ENCODE measurements around the gene GDI2. TPM values are rescaled to one million over a fixed set of nuclear protein-coding genes. Genes with fewer than 3 reads are reported as not detected.

The GDI2 gene
- total and polyA plus RNA-seq, 9 of the 15 experiments (the other 6 are each of a cell fraction or from before 2014, with no cell fraction given) = 262 to 424 (median 287) TPM

DNA sequence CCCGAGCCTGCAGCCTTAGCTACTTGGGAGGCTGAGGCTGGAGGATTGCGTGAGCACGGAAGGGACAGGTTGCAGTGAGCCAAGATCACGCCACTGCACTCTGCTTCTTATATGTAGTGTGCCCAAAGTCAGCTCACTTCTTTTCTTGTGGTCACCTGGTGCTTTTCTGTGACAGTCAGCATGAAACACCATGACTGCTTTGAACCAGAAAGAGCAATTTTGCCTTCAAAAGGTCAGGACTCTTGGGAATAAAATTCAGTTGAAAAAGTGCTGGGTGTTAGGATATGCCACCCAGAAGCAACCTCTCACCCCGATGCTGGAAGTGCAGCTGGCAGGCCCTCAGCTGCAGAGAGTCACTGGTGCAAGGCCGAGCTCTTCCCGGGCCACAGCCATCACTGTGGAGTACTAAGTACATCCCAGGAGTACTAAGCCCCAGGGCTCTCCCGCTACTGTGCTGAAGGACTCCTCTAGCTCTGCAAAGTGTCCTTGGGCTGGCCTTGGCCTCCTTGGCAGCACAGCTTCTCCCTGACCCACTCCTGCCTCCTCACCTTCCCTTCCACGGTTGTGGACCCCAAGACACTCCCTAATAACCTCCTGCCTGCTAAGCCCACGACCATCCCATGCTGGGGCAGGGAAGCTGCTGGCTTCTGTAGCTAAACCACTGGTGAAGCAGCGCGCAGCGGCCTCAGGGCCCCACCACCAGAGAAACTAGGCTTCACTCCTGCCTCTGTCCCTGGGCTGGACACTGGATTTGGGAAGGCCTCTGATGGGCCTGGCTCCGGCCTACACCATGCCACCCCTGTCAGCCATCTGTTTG, 17.6 kb upstream of the GDI2 start:
- Histone ChIP-seq H3K4me1 (replicated peaks in 1 of 2; ENCODE audit: control insufficient read depth in 2 of 2, insufficient read depth in 2 of 2, low read length in 2 of 2) (peaks cover 26 to 32% of the 10 kb centered on the region in 2 experiments), H3K36me3 (ENCODE audit: control insufficient read depth, insufficient read depth, low read length) (no peaks in the 10 kb centered on the region), H3K79me2 (ENCODE audit: control insufficient read depth, insufficient read depth, low read length) (no peaks in the 10 kb centered on the region), H2AFZ (ENCODE audit: low read depth, low read length) (no peak overlapping the region; the same call in 1 of the 2 replicates), H3K4me3 (no peak overlapping the region), H4K20me1 (replicated peaks; ENCODE audit: control insufficient read depth, insufficient read depth, low read length) (no peaks in the 10 kb centered on the region), H3K27ac (ENCODE audit: extremely low read depth, low read depth, low read length) (no peak overlapping the region), H3K9me3 (replicated peaks; ENCODE audit: control insufficient read depth, insufficient read depth, low read depth, low read length) (no peaks in the 10 kb centered on the region), H3K9me1 (ENCODE audit: control insufficient read depth, insufficient read depth, low read length) (no peaks in the 10 kb centered on the region), H3K27me3 (ENCODE audit: control insufficient read depth in 2 of 2, insufficient read depth in 2 of 2, low read length in 2 of 2) (no peaks in the 10 kb centered on the region), H3K4me2 (ENCODE audit: insufficient read depth, low read length) (no peak overlapping the region), H3K9ac (ENCODE audit: insufficient read depth in 1 of 2, low read depth in 2 of 2, low read length in 2 of 2) (peak overlapping the region in 1 of 2 experiments; percentile 65; a peak in 2 of 4 replicates)
- POLR2A ChIA-PET = interaction anchor here (0.6 to 2.2 kb wide), 5 partner anchors 13 to 144 kb away, joined by 3 to 6 read pairs (median 3); no protein-coding TSS in a partner anchor
- FAIRE-seq (no peak), DNase-seq (ENCODE audit: extremely low read depth in 1 of 4, low spot score in 3 of 4) (no peak), ATAC-seq (no peak)
- 73% methylated on average over 13 of the region's 14 CpGs for WGBS (ENCODE audit: insufficient coverage, low coverage, missing lambda C conversion rate)
- intact Hi-C loops (cut with micrococcal nuclease) (no loop called here), in situ Hi-C loops (cut with MboI) (no loop called here)
- no peak for TF ChIP-seq RAD51 (IDR thresholded peaks at IDR 0.05; ENCODE audit: borderline replicate concordance, low read depth)
- TF ChIP-seq, protein P1, sequence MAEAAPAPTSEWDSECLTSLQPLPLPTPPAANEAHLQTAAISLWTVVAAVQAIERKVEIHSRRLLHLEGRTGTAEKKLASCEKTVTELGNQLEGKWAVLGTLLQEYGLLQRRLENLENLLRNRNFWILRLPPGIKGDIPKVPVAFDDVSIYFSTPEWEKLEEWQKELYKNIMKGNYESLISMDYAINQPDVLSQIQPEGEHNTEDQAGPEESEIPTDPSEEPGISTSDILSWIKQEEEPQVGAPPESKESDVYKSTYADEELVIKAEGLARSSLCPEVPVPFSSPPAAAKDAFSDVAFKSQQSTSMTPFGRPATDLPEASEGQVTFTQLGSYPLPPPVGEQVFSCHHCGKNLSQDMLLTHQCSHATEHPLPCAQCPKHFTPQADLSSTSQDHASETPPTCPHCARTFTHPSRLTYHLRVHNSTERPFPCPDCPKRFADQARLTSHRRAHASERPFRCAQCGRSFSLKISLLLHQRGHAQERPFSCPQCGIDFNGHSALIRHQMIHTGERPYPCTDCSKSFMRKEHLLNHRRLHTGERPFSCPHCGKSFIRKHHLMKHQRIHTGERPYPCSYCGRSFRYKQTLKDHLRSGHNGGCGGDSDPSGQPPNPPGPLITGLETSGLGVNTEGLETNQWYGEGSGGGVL (CRISPR knock-in tag; IDR thresholded peaks at IDR 0.05) = no peak
- TF ChIP-seq SIN3B (IDR thresholded peaks at IDR 0.05; ENCODE audit: low read depth) = no peak
- TF ChIP-seq FOXK1 (CRISPR knock-in tag; IDR thresholded peaks at IDR 0.05; ENCODE audit: borderline replicate concordance) = no peak
- no peak for TF ChIP-seq ZNF561 (CRISPR knock-in tag; conservative IDR thresholded peaks at IDR 0.05)
- no peak for TF ChIP-seq MED1 (CRISPR knock-in tag; IDR thresholded peaks at IDR 0.05; ENCODE audit: borderline replicate concordance)
- TF ChIP-seq BCL6 (CRISPR knock-in tag; IDR thresholded peaks at IDR 0.05) = no peak
- no peak for TF ChIP-seq KLF6 (CRISPR knock-in tag; IDR thresholded peaks at IDR 0.05; ENCODE audit: borderline replicate concordance)
- TF ChIP-seq NRF1 (conservative IDR thresholded peaks at IDR 0.05 in 1 of 2, IDR thresholded peaks at IDR 0.05 in 1 of 2) = no peak
- TF ChIP-seq HDAC1 (IDR thresholded peaks at IDR 0.05) = no peak
- CTCF ChIA-PET (ENCODE audit: low intra/inter-chr PET ratio) = interaction anchor here (0.6 kb wide), 1 partner anchor 815 kb away, joined by 4 read pairs; no protein-coding TSS in a partner anchor
- no TSS peak for BruUV-seq (replicated peaks)

Data from K562 (cell line).